SW 1271 (cell line): ENCODE measurements around the gene SAMD7.

Experiments
- DNase-seq, 2 experiments: peaks; one replicate each; lab custom pipeline; 2025; lab: John Stamatoyannopoulos, UW

Gene SAMD7

DNA sequence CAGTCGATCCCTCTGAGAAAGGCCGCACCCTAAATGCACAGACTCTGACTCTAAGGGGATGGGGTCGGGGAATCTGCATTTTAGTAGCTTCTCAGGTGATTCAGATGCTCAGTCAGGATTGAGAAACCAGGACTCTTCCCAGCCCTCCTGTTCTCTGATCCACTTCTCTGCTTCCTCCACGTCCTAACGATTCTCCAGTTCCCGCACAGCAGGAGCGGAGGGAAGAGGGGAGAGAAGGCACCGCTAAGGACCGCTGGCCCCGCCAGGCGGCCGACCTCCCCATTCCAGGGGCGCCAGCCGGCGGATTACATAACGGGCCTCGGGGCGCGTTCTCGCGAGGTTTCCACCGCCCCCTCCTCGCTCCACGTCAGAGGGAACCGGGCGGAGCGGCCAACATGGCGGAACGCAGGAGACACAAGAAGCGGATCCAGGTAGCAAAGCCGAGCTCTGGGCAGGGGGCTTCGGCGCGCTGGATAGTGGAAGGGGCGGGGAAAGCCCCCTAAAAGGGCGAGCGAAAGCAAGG lies 55.1 kb downstream of the SAMD7 start, which contains the start of gene SEC62:
Gene SEC62, plus strand, starts transcription at position 380 of the 523 bp plus-strand sequence. Its CDS starts 16 bp downstream, at position 396.
- peak; percentile 77 to 81 for DNase-seq

DNA sequence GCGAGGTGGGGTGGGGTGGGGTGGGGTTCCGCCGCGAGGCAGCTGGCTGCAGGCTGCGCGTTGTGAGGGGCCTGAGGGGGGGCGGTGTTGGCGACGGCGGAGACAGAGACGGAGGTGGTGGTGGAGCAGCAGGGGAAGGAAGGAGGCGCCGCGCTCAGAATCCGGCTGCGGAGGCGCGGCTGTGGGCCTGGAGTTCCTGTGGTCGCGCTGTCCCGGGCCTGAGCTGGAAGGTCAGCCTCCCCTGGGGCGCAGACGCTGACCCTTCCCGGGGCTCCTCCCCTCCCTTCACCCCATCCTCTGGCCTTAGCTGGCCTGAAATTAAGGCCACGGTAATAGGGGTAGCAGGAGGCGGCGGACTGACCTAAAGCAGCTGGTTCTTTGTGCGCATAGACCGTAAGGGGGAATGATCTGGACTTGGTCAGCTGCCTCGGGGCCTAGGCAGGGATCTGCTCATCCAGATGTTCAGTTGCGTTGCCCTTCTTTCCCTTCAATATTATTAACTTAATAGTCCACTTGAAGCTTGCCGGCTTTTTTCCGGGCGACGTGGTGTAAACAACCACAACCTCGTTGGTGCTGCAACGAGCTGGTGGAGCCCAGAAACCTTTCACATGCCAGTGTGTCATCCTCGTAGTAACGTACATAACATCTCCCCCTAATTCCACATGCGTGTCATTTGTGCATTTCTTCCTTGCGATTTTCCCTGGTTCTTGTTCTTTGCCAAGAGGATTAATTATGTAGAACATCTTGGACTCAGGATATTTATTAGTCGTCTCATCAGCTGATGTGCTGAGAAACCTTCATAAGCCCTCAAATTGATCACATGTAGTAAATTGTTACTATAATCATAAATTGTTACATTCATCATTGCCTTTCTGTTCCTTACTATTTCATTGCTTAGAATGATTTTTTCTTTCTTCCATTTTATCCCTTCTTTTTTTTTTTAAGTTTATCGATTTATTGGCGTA lies 55.9 kb downstream of the SAMD7 start:
- peak in 1 of 2 experiments; percentile 50 for DNase-seq

DNA sequence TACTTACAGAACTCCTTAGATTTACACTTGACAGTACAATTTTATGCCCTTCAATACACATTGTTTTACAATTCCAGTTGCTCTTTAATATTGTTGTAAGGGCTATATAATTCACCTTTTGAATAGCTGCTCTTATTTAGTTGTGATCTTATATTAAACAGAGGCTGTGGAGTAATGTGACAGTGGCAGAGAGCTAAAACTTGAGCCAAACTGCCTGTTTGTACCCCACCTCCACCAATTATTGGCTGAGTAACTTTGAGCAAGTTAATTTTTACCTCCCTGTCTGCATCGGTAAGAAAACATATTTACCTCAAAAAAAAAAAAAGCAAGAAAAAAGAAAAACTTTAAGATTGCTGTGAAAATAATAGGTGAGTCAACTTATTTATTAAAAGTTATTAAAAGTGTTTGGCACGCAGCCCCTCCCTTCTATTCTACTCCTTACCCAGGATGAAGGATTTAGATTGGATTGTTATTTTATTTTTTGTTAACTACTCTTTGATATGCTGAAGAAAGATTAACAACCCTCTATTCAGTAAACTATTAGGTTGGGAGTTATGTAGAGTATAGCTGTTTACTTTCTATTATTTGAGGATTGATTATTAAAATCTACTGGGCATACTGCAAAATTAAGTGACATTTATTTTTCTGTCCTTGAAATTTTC lies 57.0 kb downstream of the SAMD7 start:
- no peak for DNase-seq

DNA sequence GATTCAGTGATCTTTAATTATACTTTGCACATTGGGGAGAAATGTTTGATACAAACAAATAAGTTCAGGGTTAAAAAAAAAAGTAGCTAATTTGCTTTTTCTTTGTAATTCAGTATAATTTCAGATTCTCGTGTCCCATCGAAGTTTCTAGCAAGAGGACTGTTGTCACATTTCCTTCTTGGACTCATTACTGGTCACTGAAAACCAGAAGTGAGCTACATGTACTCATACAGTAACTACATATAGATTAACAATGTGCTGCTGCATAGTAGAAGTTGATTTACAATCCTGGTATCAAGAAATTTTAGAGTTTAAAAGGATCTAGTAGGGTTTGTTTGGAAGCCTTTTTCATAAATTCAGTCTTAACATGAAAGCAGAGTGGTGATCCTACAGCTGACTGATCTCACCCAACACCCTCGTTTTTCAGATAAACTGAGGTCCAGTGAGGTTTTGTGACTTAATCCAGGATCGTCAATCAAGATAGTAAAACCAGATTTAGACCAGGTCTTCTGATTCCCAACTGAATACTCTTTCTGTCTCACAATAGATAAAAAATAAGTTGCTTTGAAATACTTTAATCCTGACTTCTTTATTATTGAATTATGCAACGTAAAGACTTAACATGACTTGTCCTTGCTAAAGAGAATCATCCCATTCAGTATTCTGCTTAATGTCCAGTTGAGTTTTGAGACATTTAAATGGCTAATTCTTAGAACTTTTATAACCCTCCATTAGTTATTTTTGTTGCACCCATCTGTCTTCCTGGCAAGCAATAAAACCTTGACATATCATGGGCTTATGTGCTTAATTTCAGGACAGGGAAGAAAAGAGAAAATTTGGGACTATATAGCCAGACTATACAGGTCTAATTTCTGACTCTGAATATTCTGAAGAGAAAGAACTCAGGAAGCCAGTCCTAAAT lies 58.1 kb downstream of the SAMD7 start:
- no peak for DNase-seq

DNA sequence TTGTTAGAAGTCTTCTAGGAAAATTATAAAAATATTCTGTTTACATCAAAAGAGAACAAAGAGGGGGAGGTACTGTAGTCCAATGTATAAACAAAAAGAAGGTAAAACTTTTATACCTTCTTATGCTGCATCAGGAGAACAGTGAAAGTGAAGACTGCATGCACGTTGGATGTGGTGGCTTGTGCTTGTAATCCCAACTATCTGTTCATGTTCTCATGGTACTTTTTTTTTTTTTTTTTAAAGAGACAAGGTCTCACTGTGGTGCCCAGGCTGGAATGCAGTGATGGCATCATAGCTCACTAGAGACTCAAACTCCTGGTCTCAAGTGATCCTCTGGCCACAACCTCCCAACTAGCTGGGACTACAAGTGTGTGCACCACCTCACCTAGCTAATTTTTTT lies 59.5 kb downstream of the SAMD7 start:
- DNase-seq: no peak

DNA sequence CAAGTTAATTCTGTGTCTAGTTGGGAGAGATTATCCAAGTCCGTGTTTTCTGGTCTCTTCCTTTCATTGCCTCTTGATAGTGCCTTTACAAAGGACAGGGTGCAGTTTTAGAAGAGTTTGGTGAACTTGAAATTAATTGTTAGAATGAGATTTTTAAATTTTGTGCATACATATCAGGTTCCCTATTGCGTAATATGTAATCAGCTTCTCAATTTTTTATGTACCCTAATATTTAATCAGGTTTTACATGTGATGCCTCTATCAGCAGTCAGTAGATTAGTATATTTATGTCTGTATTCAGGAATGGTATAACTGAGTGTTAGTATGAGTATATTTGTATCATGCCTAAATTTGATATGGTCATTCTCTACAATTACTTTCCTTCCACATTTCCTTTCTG lies 60.1 kb downstream of the SAMD7 start:
- no peak for DNase-seq

DNA sequence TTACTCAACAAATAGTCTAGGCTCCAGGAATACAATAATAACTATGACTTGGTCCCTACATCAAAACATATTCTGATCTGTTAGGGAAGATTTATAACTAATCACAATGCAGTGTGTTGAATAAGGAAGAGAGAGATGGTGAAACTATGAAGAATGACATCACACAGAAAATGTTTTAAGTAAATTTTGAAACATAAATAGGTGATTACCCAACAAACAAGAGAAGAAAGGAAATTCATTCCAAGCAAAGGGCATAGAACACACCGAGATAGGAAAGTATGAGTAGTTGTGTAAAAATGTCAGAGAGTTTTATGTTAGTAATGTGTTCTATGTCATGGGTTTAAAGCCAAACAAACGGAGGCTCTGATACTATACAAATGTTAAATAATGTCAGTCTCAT lies 68.7 kb downstream of the SAMD7 start:
- peak in 1 of 2 experiments; percentile 6 for DNase-seq

DNA sequence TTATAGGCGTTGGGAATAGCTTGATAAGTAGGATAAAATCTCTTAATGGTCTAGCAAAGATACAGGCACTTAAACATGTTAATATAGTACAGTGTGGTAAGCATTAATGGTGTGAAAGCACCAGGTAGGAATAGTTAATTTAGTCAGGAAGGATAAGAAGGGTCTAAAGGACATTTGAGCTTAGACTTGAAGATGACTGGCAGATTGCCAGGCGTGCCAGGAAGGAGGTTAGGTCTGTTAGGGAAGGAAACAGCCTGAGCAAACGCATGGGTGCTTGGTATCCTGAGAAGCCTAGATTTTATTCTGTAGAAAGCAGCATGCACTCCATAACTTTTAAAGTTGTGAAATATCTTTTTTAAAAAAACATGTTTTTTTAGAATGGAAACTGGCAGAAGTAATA lies 72.9 kb downstream of the SAMD7 start:
- no peak for DNase-seq
